GM10847 (cell line): ENCODE results near the gene IL36B.

Source experiments
- POLR2A ChIP-seq: IDR thresholded peaks from 2 replicates; pipeline ENCODE4 v1.6.1; 2011; ENCODE audit not compliant: insufficient read length; ENCODE audit errors: extremely low read depth

The IL36B gene

DNA sequence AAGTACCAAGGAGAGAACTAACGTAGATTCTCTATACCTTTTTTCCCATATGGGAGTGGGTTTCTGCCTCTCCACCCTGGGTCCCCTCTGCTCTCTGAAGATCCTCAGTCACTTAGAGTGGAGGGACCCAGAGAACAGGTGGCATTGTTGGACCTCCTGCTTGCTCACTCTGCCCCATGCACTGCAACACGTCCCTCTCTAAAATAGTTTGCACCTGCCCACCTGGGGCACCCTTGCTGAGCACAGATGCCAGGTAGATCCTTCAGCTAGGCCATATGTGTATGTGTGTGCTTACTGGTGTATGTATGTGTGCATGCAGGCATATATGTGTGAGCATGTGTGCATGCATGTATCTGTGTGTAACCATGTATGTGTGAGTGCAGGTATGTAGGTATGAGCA lies 8.6 kb upstream of the IL36B start:
- TF ChIP-seq POLR2A = no peak

DNA sequence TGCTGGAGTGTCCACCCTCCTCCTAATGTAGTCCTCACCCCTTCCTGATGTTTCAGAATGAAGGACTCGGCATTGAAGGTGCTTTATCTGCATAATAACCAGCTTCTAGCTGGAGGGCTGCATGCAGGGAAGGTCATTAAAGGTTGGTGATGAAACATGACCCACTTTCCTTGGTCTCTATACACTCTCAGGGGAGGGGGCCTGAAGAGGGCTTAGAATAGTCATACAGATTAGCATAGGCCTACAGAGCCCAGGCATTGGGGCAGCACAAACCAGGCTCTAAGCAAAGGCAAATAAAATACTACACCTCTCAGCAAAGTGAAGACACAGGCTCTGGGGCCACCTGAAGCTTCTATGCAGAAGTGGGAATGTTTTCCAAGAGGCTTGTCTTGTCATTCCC lies 8.1 kb upstream of the IL36B start:
- no peak for TF ChIP-seq POLR2A

GRCh38 chr2:113060396-113060795 lies 7.7 kb upstream of the IL36B start:
- TF ChIP-seq POLR2A = no peak

DNA sequence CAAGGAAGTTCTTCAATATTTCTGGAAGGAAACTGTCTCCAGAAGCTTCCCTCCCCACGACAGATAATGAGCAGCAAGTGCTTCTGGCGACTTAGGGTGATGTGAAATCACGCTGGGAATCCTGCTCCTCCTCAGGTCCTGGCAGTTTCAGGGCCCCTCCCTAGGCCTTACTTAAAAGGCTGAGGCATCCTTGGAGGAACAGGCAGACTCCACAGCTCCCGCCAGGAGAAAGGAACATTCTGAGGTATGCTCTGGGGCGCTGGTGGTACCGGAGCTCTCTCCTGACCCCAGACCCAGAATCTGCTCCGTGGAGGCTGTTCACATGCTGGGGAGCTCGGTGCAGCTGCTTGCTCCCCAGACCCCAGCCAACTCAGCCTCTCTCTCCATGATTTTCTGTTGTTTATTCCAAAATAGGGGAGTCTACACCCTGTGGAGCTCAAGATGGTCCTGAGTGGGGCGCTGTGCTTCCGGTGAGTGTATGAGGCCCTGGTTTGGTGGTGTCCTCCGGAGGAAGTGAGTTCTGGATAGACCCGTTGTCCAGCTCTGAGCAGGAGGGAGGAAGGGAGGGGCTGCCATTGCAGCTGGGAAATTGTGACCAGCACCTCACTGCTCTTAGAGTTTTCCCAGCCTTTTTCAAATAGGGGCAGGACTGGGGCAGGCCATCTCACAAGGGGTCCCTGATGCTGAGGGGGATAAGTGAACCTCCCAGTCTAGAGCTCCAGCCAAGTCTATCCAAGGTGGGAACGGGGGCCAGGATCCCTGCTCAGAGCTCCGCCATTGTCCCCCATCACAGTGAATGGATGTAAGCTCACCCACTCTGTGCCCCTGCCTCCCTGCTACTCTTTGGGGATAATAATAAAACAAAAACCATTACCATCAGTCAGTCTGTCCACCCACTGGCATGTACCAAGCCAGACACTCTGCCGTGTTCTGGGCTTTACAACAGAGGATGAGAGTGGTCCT lies 6.6 kb upstream of the IL36B start, which contains the start of gene IL36RN:
Gene IL36RN (plus strand): TSS at position 201 of the 963 bp plus-strand sequence. CDS start 241 bp downstream, at position 442.
- TF ChIP-seq POLR2A = no peak

DNA sequence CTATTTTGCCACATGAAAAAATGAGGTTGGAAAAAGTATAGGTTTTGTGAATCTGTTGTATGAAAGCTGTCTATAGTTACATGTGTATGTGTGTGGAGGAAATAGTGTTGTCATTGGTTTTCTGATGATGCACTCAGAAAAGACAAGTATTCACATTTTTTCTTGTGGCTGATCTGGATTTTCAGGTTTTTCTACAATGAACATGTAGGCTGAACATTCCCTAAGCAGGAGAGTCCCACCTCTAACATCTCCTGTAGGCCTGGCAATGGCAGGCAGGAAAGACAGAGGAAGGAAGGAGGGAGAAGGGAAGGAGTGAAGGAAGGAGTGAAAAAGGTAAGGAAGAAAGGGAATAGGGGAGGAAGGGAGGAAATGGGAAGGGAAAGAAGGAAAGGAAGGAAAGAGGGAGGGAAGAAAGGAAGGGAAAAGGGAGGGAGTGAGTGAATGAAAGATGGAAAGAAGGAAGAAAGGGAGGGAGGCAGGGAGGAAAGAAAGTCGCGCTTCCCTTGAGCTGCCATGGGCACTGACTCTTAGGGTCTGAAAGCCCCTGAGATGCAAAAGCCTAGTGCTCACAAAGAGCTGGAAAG lies 5.8 kb upstream of the IL36B start:
- no peak for TF ChIP-seq POLR2A

GRCh38 chr2:113057117-113057516 lies 4.5 kb upstream of the IL36B start:
- no peak for TF ChIP-seq POLR2A

- TF ChIP-seq POLR2A = no peak
Measured at GRCh38 chr2:113056521-113056920, 3.9 kb upstream of the IL36B start.

DNA sequence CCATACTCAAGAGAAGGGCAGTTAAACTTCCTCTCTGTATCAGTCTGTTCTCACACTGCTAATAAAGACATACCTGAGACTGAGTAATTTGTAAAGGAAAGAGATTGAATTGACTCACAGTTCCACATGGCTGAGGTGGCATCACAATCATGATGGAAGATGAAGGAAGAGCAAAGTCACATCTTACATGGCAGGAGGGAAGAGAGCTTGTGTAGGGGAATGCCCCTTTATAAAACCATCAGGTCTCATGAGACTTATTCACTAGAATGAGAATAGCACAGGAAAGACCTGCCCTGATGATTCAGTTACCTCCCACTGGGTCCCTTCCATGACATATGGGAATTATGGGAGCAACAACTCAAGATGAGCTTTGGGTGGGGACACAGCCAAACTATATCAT lies 1.4 kb upstream of the IL36B start:
- no peak for TF ChIP-seq POLR2A

DNA sequence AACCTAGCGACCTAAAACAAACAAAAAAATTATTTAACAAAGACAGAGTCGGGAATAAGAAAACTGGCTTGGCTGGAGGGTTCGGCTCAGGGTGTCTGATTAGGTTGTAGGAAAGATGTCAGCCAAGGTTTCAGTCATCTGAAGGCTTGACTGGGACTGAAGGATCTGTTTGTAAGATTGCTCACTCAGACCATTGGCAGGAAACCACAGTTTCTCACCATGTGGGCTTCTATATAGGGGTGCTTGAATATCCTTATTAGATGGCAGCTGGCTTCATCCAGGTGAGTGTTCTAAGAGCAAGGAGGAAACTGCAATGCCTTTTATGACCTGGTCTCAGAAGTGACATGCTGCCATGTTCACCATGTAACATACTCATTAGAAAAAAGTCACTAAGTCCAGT lies 999 bp upstream of the IL36B start:
- TF ChIP-seq POLR2A = no peak

GRCh38 chr2:113050921-113051895 lies 1.5 kb downstream of the IL36B start:
- TF ChIP-seq POLR2A = no peak

GRCh38 chr2:113046465-113046864 lies 6.2 kb downstream of the IL36B start:
- no peak for TF ChIP-seq POLR2A

GRCh38 chr2:113041871-113042270 lies 10.8 kb downstream of the IL36B start:
- TF ChIP-seq POLR2A = no peak

DNA sequence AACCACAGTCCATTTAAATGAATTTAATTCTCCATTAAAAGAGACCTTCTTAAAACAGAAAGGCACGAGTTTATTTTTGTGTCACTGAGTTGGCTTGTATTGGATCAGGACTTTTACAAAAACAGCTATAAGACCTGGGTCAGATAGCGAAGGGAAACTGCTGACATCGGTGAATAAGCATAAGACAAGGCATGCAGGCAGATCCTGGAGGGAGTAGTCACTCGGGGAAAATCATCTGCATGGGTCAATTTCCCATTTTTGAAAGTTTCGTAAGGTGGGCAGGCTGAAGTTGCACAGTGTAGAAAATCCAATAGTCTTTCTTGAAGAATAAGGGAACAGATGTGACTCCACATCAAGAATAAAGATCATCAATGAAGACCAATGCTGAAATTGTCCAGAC lies 12.9 kb downstream of the IL36B start:
- TF ChIP-seq POLR2A = no peak

DNA sequence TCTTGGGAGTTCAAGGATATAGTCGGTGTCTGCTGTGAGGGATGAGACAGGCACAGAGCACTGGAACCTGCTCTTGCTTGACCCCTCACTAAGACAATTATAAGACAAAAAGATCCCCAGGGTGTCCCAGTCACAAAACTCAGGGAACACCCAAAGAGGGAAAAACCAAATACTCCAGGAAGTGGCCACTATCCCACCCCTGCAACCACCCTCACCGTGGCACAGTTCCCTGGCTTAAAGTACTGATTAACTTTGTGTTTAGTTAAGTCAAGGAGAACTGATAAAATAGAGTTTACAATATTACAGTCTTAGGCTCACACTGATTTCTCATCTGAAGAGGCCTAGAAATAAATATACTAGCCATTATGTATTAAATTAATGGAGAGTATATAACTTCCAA lies 13.5 kb downstream of the IL36B start:
- no peak for TF ChIP-seq POLR2A

- no peak for TF ChIP-seq POLR2A
Measured at GRCh38 chr2:113038291-113038690, 14.4 kb downstream of the IL36B start.
